ENCODE results near the gene SYNE1.
"Not testable (repeated sequence)": the region's sequence is repeated elsewhere in the genome, so short reads cannot be mapped to it uniquely, and the experiment has no call there.

Gene SYNE1

GRCh38 chr6:152099446-152100182 lies 537.5 kb downstream of the SYNE1 start:
- DNase-seq (ENCODE audit: low read depth, low spot score), result no peak

- DNase-seq (ENCODE audit: low read depth, low spot score), result no peak
Observed at GRCh38 chr6:152098683-152099082, 538.5 kb downstream of the SYNE1 start.

GRCh38 chr6:152096863-152097496 lies 540.2 kb downstream of the SYNE1 start:
- DNase-seq (ENCODE audit: low read depth, low spot score), result no peak

- no peak for DNase-seq (ENCODE audit: low read depth, low spot score)
Observed at GRCh38 chr6:152094992-152095592, 542.1 kb downstream of the SYNE1 start.

GRCh38 chr6:152094276-152094675 lies 542.9 kb downstream of the SYNE1 start:
- DNase-seq (ENCODE audit: low read depth, low spot score), result no peak

GRCh38 chr6:152093711-152094110 lies 543.5 kb downstream of the SYNE1 start:
- DNase-seq (ENCODE audit: low read depth, low spot score), result no peak

GRCh38 chr6:152091851-152092341 lies 545.3 kb downstream of the SYNE1 start:
- DNase-seq (ENCODE audit: low read depth, low spot score), result no peak

GRCh38 chr6:152091201-152091600 lies 546.0 kb downstream of the SYNE1 start:
- no peak for DNase-seq (ENCODE audit: low read depth, low spot score)

- DNase-seq (ENCODE audit: low read depth, low spot score), result no peak
Observed at GRCh38 chr6:152089992-152090391, 547.2 kb downstream of the SYNE1 start.

GRCh38 chr6:152087701-152088100 lies 549.5 kb downstream of the SYNE1 start:
- no peak for DNase-seq (ENCODE audit: low read depth, low spot score)

- DNase-seq (ENCODE audit: low read depth, low spot score), result no peak
Observed at GRCh38 chr6:152087096-152087495, 550.1 kb downstream of the SYNE1 start.

- no peak for DNase-seq (ENCODE audit: low read depth, low spot score)
Observed at GRCh38 chr6:152086223-152086873, 550.8 kb downstream of the SYNE1 start.

- DNase-seq (ENCODE audit: low read depth, low spot score), result no peak
Observed at GRCh38 chr6:152085451-152085921, 551.7 kb downstream of the SYNE1 start.

GRCh38 chr6:152078804-152079203 lies 558.4 kb downstream of the SYNE1 start:
- no peak for DNase-seq (ENCODE audit: low read depth, low spot score)

GRCh38 chr6:152078001-152078400 lies 559.2 kb downstream of the SYNE1 start:
- DNase-seq (ENCODE audit: low read depth, low spot score), result no peak

GRCh38 chr6:152076242-152076641 lies 560.9 kb downstream of the SYNE1 start:
- DNase-seq (ENCODE audit: low read depth, low spot score), result not testable (repeated sequence)

GRCh38 chr6:152071843-152072242 lies 565.3 kb downstream of the SYNE1 start:
- no peak for DNase-seq (ENCODE audit: low read depth, low spot score)
